K562 (cell line): ENCODE data around the gene FAM171A2. TPM values are rescaled to one million over a fixed set of nuclear protein-coding genes. Genes with fewer than 3 reads are reported as not detected.

ENCODE experiments used
- ATAC-seq: fragments of 200-7000 bp; cut with Tn5 transposase; 3 replicates; pipeline ENCODE4 v1.9.1; 2020; ENCODE audit warnings: moderate library complexity
- BruUV-seq: library from RNA; stranded (reverse); fragments of 400-500 nt; replicated peaks from 2 replicates; lab custom pipeline; 2021; lab: Mats Ljungman, UMichigan
- CTCF ChIA-PET: fragments of 300-600 bp; formaldehyde crosslinking; extraction: SDS; loops from one replicate; lab custom pipeline; 2021; ENCODE audit warnings: low intra/inter-chr PET ratio; lab: Yijun Ruan, JAX
- POLR2A ChIA-PET: fragments of 300-600, 350-650 bp; sonication (Branson Sonifier 250); formaldehyde crosslinking; extraction: SDS; loops from one replicate; lab custom pipeline; 2021; ENCODE audit warnings: antibody characterized with exemption, inconsistent platforms; lab: Yijun Ruan, JAX
- DNase-seq, 4 experiments: peaks; one replicate each; pipeline versions ENCODE4 v3.0.0 to v3.0.0-alpha.2; 2011 to 2018; ENCODE audit warnings: low spot score in 3 of 4, mixed read lengths in 3 of 4; ENCODE audit errors: extremely low read depth in 1 of 4
- FAIRE-seq: peaks from 2 replicates; lab custom pipeline; 2011; peaks lifted over from hg19 to GRCh38; lab: Jason Lieb, UNC
- H2AFZ ChIP-seq: 2 replicates; pipeline ENCODE4 v1.6.0; 2011; ENCODE audit warnings: low read depth, low read length, control low read depth, inconsistent platforms
- H3K27ac ChIP-seq: fragments of 200-600 bp; 3 replicates; pipeline ENCODE4 v1.8.0; 2011; ENCODE audit warnings: low read depth, mild to moderate bottlenecking, control low read depth, inconsistent platforms, low read length, moderate library complexity, mixed read lengths; ENCODE audit errors: extremely low read depth
- H3K27me3 ChIP-seq, 2 experiments: fragments of 300-600 bp in 1 of 2; 2 replicates in 1 of 2; 3 replicates in 1 of 2; pipeline versions ENCODE4 v1.6.0 to v1.8.0; 2011; ENCODE audit warnings: inconsistent platforms in 2 of 2, low read length in 2 of 2, mild to moderate bottlenecking in 1 of 2, mixed read lengths in 1 of 2, moderate library complexity in 1 of 2; ENCODE audit not compliant: control insufficient read depth in 2 of 2, insufficient read depth in 2 of 2
- H3K36me3 ChIP-seq: fragments of 300-600 bp; 3 replicates; pipeline ENCODE4 v1.8.0; 2011; ENCODE audit warnings: mild to moderate bottlenecking, low read length, inconsistent platforms; ENCODE audit not compliant: control insufficient read depth, insufficient read depth
- H3K4me1 ChIP-seq, 2 experiments: fragments of 200-600 bp in 1 of 2; replicated peaks in 1 of 2; 2 replicates in 1 of 2; 3 replicates in 1 of 2; pipeline versions ENCODE4 v1.5.1 to v1.8.0; 2011; ENCODE audit warnings: inconsistent platforms in 2 of 2, low read length in 2 of 2, mild to moderate bottlenecking in 1 of 2, mixed read lengths in 1 of 2, moderate library complexity in 1 of 2; ENCODE audit not compliant: control insufficient read depth in 2 of 2, insufficient read depth in 2 of 2
- H3K4me2 ChIP-seq: 2 replicates; pipeline ENCODE4 v1.6.1; 2011; ENCODE audit warnings: low read length, control low read depth, inconsistent platforms, mixed read lengths; ENCODE audit not compliant: insufficient read depth
- H3K4me3 ChIP-seq: fragments of 200-600 bp; sonication (generic), shearing (Covaris generic); 2 replicates; pipeline ENCODE4 v1.5.1; 2016; ENCODE audit warnings: control low read depth, inconsistent platforms
- H3K79me2 ChIP-seq: fragments of 200-600 bp; 3 replicates; pipeline ENCODE4 v1.8.0; 2011; ENCODE audit warnings: low read length, inconsistent platforms; ENCODE audit not compliant: control insufficient read depth, insufficient read depth
- H3K9ac ChIP-seq, 2 experiments: 2 replicates each; pipeline versions ENCODE4 v1.6.0 to v1.6.1; 2011; ENCODE audit warnings: low read depth in 2 of 2, low read length in 2 of 2, control low read depth in 1 of 2, inconsistent platforms in 1 of 2, mild to moderate bottlenecking in 1 of 2, mixed read lengths in 1 of 2; ENCODE audit not compliant: insufficient read depth in 1 of 2
- H3K9me1 ChIP-seq: one replicate; pipeline ENCODE4 v1.6.0; 2011; ENCODE audit warnings: inconsistent platforms, mild to moderate bottlenecking, low read length, moderate library complexity; ENCODE audit not compliant: control insufficient read depth, insufficient read depth
- H3K9me3 ChIP-seq: replicated peaks from 2 replicates; pipeline ENCODE4 v1.5.1; 2011; ENCODE audit warnings: low read depth, low read length, inconsistent platforms; ENCODE audit not compliant: control insufficient read depth, insufficient read depth
- H4K20me1 ChIP-seq: replicated peaks from 2 replicates; pipeline ENCODE4 v1.6.1; 2011; ENCODE audit warnings: low read length, inconsistent platforms, mixed read lengths; ENCODE audit not compliant: control insufficient read depth, insufficient read depth
- BRD9 ChIP-seq: fragments of 450-650 bp; IDR thresholded peaks from 2 replicates; pipeline ENCODE4 v1.6.1; 2018; ENCODE audit warnings: low read depth; ENCODE audit not compliant: partially characterized antibody
- CEBPG ChIP-seq, 3 experiments: fragments of 200-800 bp in 1 of 3; sonication (Bioruptor generic) in 1 of 3; sonication (generic) in 1 of 3; formaldehyde crosslinking in 1 of 3; IDR thresholded peaks in 2 of 3; conservative IDR thresholded peaks in 1 of 3; 2 replicates each; pipeline versions ENCODE4 v1.6.1 to v1.8.0; 2016 to 2022; ENCODE audit warnings: missing compliant biosample characterization in 2 of 3, missing genetic modification characterization in 2 of 3, mild to moderate bottlenecking in 1 of 3, missing genetic modification reagents in 1 of 3
- GABPB2 ChIP-seq: fragments of 250-450 bp; sonication (Bioruptor Pico); conservative IDR thresholded peaks from 2 replicates; pipeline ENCODE4 v1.5.1; 2021; ENCODE audit warnings: mild to moderate bottlenecking
- RBFOX2 ChIP-seq: fragments of 200-400 bp; formaldehyde crosslinking; IDR thresholded peaks from 2 replicates; pipeline ENCODE4 v1.6.1; 2017; ENCODE audit warnings: low read depth, mild to moderate bottlenecking, low read length, moderate library complexity
- ZKSCAN1 ChIP-seq: fragments of 150-350 bp; IDR thresholded peaks from 2 replicates; pipeline ENCODE4 v1.6.1; 2016; ENCODE audit warnings: low read depth, low read length
- WGBS: fragments of 100-300 bp; shearing (Covaris generic); methylation state at CpG from one replicate; pipeline ENCODE4 v1.1.6; 2016; ENCODE audit warnings: low coverage, mixed read lengths; ENCODE audit not compliant: insufficient coverage; ENCODE audit errors: missing lambda C conversion rate; 5-methylcytosine and 5-hydroxymethylcytosine counted together
- in situ Hi-C: fragments of 300-500 bp; cut with MboI; formaldehyde crosslinking; loops from 4 replicates; pipeline ENCODE4 v1.15.0; 2018; ENCODE audit warnings: inconsistent platforms, mixed read lengths
- intact Hi-C: fragments of 100-400 bp; cut with micrococcal nuclease; formaldehyde crosslinking; loops from 2 replicates; pipeline ENCODE4 v1.14.2; 2022
- polyA plus RNA-seq, 8 experiments: library from polyadenylated mRNA; depleted of rRNA in 4 of 8; stranded (reverse) in 5 of 8; unstranded in 3 of 8; fragments of >200 nt; fragmentation: Nextera tagmentation in 2 of 8; fragmentation: Illumina TruSeq in 1 of 8; extraction: Ambion mirVana in 2 of 8; extraction: Trizol in 1 of 8; gene quantifications; 2 replicates each; pipeline versions ENCODE4 v1.2.1 to v1.2.3, GENCODE V29; 2011 to 2014; ENCODE audit warnings: inconsistent platforms in 1 of 8, missing spikeins in 1 of 8
- total RNA-seq, 7 experiments: library from RNA; depleted of rRNA in 6 of 7; stranded (reverse); fragments of >200 nt in 6 of 7; fragmentation: Illumina TruSeq in 2 of 7; extraction: Trizol in 2 of 7; gene quantifications; 2 replicates each; pipeline versions ENCODE4 v1.2.1 to v1.2.3, GENCODE V29; 2011 to 2021; ENCODE audit warnings: low replicate concordance in 1 of 7

FAM171A2 gene
- total and polyA plus RNA-seq, 9 of the 15 experiments (the other 6 are each of a cell fraction or from before 2014, with no cell fraction given) = 0.10 to 10.2 (median 2.0) TPM; not detected in 1

GRCh38 chr17:44322236-44322895, 41.3 kb downstream of the FAM171A2 start:
- no peaks in the 10 kb centered on the region for H3K9me3 ChIP-seq
- H3K4me1 ChIP-seq = peaks cover 4 to 76% of the 10 kb centered on the region in 2 experiments; a peak in 4 of 5 replicates
- WGBS = 93% methylated on average over 7 of the region's 11 CpGs
- BruUV-seq = no TSS peak
- H3K4me2 ChIP-seq = no peak overlapping the region; the same call in 1 of the 2 replicates
- no peak for FAIRE-seq
- CTCF ChIA-PET = no interaction called here
- peaks cover 30% of the 10 kb centered on the region for H3K79me2 ChIP-seq
- no peak overlapping the region for H2AFZ ChIP-seq
- no peak for ATAC-seq
- H3K27me3 ChIP-seq = no peaks in the 10 kb centered on the region
- no peak overlapping the region for H3K27ac ChIP-seq
- TF ChIP-seq BRD9 (no peak), RBFOX2 (peak; percentile 41; the same call in 1 of the 2 replicates), GABPB2 (CRISPR knock-in tag) (no peak), CEBPG (CRISPR knock-in tag; IDR thresholded peaks at IDR 0.05) (no peak), CEBPG (tag; conservative IDR thresholded peaks at IDR 0.05 in 1 of 2, IDR thresholded peaks at IDR 0.05 in 1 of 2) (no peak), ZKSCAN1 (peak; percentile 5; the same call in 1 of the 2 replicates)
- TF ChIP-seq, all 486 proteins: peak for 2
- DNase-seq = no peak
- POLR2A ChIA-PET = interaction anchor here (1.0 to 2.1 kb wide), 2 partner anchors 12 to 112 kb away, joined by 3 to 5 read pairs; no protein-coding TSS in a partner anchor
- no peak overlapping the region for H3K4me3 ChIP-seq
- H3K9me1 ChIP-seq = peaks cover 3% of the 10 kb centered on the region
- peaks cover 5% of the 10 kb centered on the region; the same call in 1 of the 2 replicates for H4K20me1 ChIP-seq
- peak overlapping the region in 1 of 2 experiments; percentile 68; a peak in 2 of 4 replicates for H3K9ac ChIP-seq
- in situ Hi-C loops (no loop called here), intact Hi-C loops (no loop called here)
- H3K36me3 ChIP-seq = peaks cover 46% of the 10 kb centered on the region; the same call in 2 of the 3 replicates
